ENCODE data around the gene NAGA. TPM values are rescaled to one million over a fixed set of nuclear protein-coding genes. Genes with fewer than 3 reads are reported as not detected.

Gene NAGA
- polyA plus RNA-seq, 3 donors = 123 to 218 (median 200) TPM

DNA sequence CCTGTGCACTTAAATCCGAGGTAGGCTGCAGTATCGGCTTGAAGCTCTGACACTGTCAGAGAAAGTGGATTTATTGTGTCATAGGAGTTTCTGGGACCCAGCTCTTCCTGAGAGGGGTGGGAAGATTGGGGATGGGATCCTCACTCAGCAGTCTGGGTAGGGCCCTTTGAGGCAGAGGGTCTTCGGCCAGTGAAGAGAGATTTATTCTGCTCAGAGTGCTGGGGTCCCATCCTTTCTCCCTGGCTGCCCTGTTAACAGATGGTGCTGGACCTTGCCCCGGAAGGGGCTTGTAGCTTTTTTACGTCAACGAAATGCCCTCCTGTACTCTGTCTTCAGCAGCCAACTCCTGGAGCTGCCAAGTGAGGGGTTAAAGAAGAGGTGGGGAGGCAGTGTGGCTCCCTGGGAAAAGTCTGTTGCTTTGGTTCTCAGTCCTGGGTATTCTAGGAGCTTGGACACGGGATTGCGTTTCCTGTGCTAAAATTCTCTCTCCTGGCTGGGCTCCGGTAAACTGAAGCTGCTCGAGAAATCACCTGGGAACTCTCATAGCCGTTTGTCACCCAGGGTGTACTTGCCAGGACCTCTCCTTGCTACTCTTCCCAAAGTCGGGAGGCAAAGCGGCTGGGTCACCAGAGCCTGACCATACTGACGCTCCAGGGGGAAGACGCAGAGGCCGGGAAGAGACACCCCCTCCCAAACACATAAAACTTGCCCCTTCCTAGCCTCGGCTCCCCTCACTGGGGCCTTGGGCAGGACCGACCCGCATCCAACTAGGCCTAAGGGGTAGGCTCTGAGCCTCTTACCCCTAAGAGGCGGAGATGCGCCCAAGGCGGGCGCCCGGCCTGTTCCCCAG is 8.1 kb upstream of the NAGA start:
- TF ChIP-seq, protein P1, sequence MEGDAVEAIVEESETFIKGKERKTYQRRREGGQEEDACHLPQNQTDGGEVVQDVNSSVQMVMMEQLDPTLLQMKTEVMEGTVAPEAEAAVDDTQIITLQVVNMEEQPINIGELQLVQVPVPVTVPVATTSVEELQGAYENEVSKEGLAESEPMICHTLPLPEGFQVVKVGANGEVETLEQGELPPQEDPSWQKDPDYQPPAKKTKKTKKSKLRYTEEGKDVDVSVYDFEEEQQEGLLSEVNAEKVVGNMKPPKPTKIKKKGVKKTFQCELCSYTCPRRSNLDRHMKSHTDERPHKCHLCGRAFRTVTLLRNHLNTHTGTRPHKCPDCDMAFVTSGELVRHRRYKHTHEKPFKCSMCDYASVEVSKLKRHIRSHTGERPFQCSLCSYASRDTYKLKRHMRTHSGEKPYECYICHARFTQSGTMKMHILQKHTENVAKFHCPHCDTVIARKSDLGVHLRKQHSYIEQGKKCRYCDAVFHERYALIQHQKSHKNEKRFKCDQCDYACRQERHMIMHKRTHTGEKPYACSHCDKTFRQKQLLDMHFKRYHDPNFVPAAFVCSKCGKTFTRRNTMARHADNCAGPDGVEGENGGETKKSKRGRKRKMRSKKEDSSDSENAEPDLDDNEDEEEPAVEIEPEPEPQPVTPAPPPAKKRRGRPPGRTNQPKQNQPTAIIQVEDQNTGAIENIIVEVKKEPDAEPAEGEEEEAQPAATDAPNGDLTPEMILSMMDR (IDR thresholded peaks at IDR 0.05) = no peak
- peaks cover 15 to 39% of the 10 kb centered on the region in 2 donors for H3K36me3 ChIP-seq (replicated peaks in 1 of 2; ENCODE audit: control insufficient read depth in 1 of 2, insufficient read depth in 2 of 2, low read length in 2 of 2)
- peaks cover 50% of the 10 kb centered on the region for H3K79me2 ChIP-seq (ENCODE audit: insufficient read depth, low read length)
- intact Hi-C loops (cut with micrococcal nuclease) = no loop called here
- H2AFZ ChIP-seq (ENCODE audit: insufficient read depth, low read depth, low read length, poor library complexity, severe bottlenecking) = peak overlapping the region; percentile 85
- peaks cover 0 to 4% (median 0%) of the 10 kb centered on the region in 3 donors for H3K27me3 Mint-ChIP-seq (ENCODE audit: low read depth in 3 of 3)
- H3K4me3 ChIP-seq (replicated peaks in 1 of 3; ENCODE audit: low read depth in 2 of 3, low read length in 3 of 3) = peak overlapping the region; percentile 12 to 86 (median 30)
- DNase-seq = no peak
- H3K4me1 Mint-ChIP-seq = peaks cover 38% of the 10 kb centered on the region
- no peaks in the 10 kb centered on the region for H3K27me3 ChIP-seq (ENCODE audit: control insufficient read depth in 2 of 2, insufficient read depth in 2 of 2, low read length in 2 of 2)
- H3K36me3 Mint-ChIP-seq = peaks cover 17 to 36% of the 10 kb centered on the region in 2 donors
- no peaks in the 10 kb centered on the region for H3K9me3 ChIP-seq (replicated peaks in 1 of 2; ENCODE audit: control insufficient read depth in 1 of 2, insufficient read depth in 1 of 2, low read length in 2 of 2)
- no peaks in the 10 kb centered on the region for H3K9me3 Mint-ChIP-seq
- peak overlapping the region; percentile 85 for H3K4me2 ChIP-seq (replicated peaks; ENCODE audit: extremely low read depth, low read length, poor library complexity, severe bottlenecking)
- H3K27ac Mint-ChIP-seq = peak overlapping the region; percentile 95 to 99 (median 98)
- peak overlapping the region; percentile 95 to 98 for H3K27ac ChIP-seq (ENCODE audit: low read depth in 1 of 2, low read length in 2 of 2)
- H3K4me3 Mint-ChIP-seq = peak overlapping the region; percentile 87 to 94
- peaks cover 35 to 50% of the 10 kb centered on the region in 2 donors for H3K4me1 ChIP-seq (ENCODE audit: control insufficient read depth in 1 of 2, insufficient read depth in 2 of 2, low read length in 2 of 2)
- peak overlapping the region; percentile 86 for H3K9ac ChIP-seq (ENCODE audit: insufficient read depth, low read length, poor library complexity, severe bottlenecking)
- H4K20me1 ChIP-seq (ENCODE audit: insufficient read depth, low read length) = no peaks in the 10 kb centered on the region
- 77% methylated on average over 24 of the region's 24 CpGs for WGBS (ENCODE audit: insufficient coverage)

DNA sequence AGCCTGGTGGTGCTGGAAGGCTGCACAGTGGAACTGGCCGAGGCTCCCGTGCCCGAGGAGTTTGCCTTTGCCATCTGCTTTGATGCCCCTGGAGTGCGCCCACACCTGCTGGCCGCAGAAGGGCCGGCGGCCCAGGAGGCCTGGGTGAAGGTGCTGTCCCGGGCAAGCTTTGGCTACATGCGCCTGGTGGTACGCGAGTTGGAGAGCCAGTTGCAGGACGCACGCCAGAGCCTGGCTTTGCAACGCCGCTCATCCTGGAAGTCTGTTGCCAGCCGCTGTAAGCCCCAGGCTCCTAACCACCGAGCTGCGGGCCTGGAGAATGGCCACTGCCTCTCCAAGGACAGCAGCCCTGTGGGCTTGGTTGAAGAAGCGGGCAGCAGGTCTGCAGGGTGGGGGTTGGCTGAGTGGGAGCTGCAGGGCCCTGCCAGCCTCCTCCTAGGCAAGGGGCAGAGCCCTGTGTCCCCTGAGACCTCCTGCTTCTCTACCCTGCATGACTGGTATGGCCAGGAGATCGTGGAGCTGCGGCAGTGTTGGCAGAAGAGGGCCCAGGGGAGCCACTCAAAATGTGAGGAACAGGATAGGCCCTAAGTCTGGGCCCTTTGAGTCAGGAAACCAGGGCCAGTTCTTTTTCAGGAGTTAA is 7.0 kb upstream of the NAGA start:
- peaks cover 12 to 27% of the 10 kb centered on the region in 2 donors for H3K36me3 Mint-ChIP-seq
- Histone ChIP-seq H3K27me3 (ENCODE audit: control insufficient read depth in 2 of 2, insufficient read depth in 2 of 2, low read length in 2 of 2) (no peaks in the 10 kb centered on the region), H3K4me1 (ENCODE audit: control insufficient read depth in 1 of 2, insufficient read depth in 2 of 2, low read length in 2 of 2) (peaks cover 37 to 59% of the 10 kb centered on the region in 2 donors), H3K4me2 (replicated peaks; ENCODE audit: extremely low read depth, low read length, poor library complexity, severe bottlenecking) (no peak overlapping the region), H3K79me2 (ENCODE audit: insufficient read depth, low read length) (peaks cover 40% of the 10 kb centered on the region), H4K20me1 (ENCODE audit: insufficient read depth, low read length) (no peaks in the 10 kb centered on the region), H2AFZ (ENCODE audit: insufficient read depth, low read depth, low read length, poor library complexity, severe bottlenecking) (no peak overlapping the region), H3K9me3 (replicated peaks in 1 of 2; ENCODE audit: control insufficient read depth in 1 of 2, insufficient read depth in 1 of 2, low read length in 2 of 2) (no peaks in the 10 kb centered on the region), H3K27ac (ENCODE audit: low read depth in 1 of 2, low read length in 2 of 2) (peak overlapping the region in 1 of 2 donors; percentile 98), H3K36me3 (replicated peaks in 1 of 2; ENCODE audit: control insufficient read depth in 1 of 2, insufficient read depth in 2 of 2, low read length in 2 of 2) (peaks cover 5 to 28% of the 10 kb centered on the region in 2 donors), H3K4me3 (replicated peaks in 1 of 3; ENCODE audit: low read depth in 2 of 3, low read length in 3 of 3) (no peak overlapping the region), H3K9ac (ENCODE audit: insufficient read depth, low read length, poor library complexity, severe bottlenecking) (no peak overlapping the region)
- WGBS (ENCODE audit: insufficient coverage) = 95% methylated on average over 20 of the region's 21 CpGs
- peaks cover 48% of the 10 kb centered on the region for H3K4me1 Mint-ChIP-seq
- H3K27ac Mint-ChIP-seq = peak overlapping the region in 6 of 7 donors; percentile 50 to 99 (median 98)
- TF ChIP-seq, protein P1 (IDR thresholded peaks at IDR 0.05) = no peak
- peaks cover 0 to 5% (median 0%) of the 10 kb centered on the region in 3 donors for H3K27me3 Mint-ChIP-seq (ENCODE audit: low read depth in 3 of 3)
- no peak overlapping the region for H3K4me3 Mint-ChIP-seq
- intact Hi-C loops (cut with micrococcal nuclease) = no loop called here
- no peak for DNase-seq
- H3K9me3 Mint-ChIP-seq = no peaks in the 10 kb centered on the region

Data from CD14-positive monocyte (primary cell).